IPS-15b (cell line): ENCODE measurements around the gene SLC16A6.
"Not testable (repeated sequence)": the region's sequence is repeated elsewhere in the genome, so short reads cannot be mapped to it uniquely, and the experiment has no call there.

Source experiments
- H3K27me3 ChIP-seq: one replicate; pipeline ENCODE4 v1.6.1; 2013; ENCODE audit warnings: low read length; ENCODE audit not compliant: control insufficient read depth, insufficient read depth
- H3K36me3 ChIP-seq: one replicate; pipeline ENCODE4 v1.6.1; 2013; ENCODE audit warnings: low read length; ENCODE audit not compliant: control insufficient read depth, insufficient read depth
- H3K4me1 ChIP-seq: one replicate; pipeline ENCODE4 v1.6.1; 2013; ENCODE audit warnings: mild to moderate bottlenecking, low read length; ENCODE audit not compliant: control insufficient read depth, insufficient read depth
- H3K4me3 ChIP-seq: one replicate; pipeline ENCODE4 v1.5.1; 2013; ENCODE audit warnings: low read depth, low read length
- H3K9ac ChIP-seq: one replicate; pipeline ENCODE4 v1.6.1; 2013; ENCODE audit warnings: low read depth, mild to moderate bottlenecking, low read length
- H3K9me3 ChIP-seq: one replicate; pipeline ENCODE4 v1.6.1; 2013; ENCODE audit warnings: mild to moderate bottlenecking, low read length; ENCODE audit not compliant: control insufficient read depth, insufficient read depth

SLC16A6 gene, protein sequence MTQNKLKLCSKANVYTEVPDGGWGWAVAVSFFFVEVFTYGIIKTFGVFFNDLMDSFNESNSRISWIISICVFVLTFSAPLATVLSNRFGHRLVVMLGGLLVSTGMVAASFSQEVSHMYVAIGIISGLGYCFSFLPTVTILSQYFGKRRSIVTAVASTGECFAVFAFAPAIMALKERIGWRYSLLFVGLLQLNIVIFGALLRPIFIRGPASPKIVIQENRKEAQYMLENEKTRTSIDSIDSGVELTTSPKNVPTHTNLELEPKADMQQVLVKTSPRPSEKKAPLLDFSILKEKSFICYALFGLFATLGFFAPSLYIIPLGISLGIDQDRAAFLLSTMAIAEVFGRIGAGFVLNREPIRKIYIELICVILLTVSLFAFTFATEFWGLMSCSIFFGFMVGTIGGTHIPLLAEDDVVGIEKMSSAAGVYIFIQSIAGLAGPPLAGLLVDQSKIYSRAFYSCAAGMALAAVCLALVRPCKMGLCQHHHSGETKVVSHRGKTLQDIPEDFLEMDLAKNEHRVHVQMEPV

DNA sequence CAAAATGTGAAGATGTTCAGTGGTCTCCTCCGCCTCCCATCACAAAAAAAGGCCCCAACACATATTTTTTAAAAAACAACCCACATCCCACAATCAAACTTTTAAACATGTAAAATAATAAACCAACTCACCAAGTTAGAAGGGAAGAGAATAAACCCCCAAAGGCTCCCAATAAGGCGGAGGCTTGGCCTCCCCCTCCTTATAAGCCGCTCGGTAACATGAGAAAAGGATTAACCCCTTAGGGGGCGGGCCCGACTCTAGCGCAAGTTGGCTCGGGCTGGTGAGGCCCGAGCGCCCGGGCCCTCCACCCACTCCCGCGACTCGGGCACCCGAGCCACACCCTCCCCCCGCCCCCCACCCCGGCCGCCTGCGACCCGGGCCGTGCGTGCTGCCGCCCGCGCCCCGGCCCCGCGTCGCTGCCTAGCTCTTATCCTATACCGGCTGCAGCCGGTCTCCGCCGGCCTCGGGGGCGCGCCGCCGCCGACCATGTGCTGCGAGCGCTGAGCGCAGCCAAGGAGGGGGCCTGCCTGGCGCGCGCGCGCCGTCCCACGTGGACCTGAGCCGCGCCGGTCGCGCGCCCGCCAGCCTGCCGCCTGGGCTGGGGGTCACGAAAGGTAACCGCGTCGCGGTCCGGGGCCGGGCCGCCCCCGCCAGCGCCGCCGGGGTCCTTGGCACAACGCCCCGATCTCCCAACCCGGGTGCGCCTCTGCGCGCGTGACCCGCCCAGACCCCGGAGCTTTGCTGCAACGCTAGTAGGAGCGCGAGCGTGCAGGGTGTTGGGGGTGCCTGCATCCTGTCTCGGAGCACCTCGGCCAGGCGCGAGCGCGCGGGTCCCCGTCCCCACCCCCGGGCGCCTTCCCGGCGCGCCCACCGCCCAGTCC, at the start of gene SLC16A6, which contains the start of gene ARSG:
SLC16A6 (minus strand) TSS at position 173 of the 881 bp plus-strand sequence. CDS start 12,807 bp downstream, outside the sequence.
ARSG (plus strand) TSS at position 541 of the 881 bp plus-strand sequence. CDS start 15,999 bp downstream, outside the sequence.
- H3K9me3 ChIP-seq, result no peaks in the 10 kb centered on the region
- peak within 1 kb of the TSS; percentile 30 for H3K9ac ChIP-seq
- peaks cover 24% of the 10 kb centered on the region for H3K27me3 ChIP-seq
- peak within 1 kb of the TSS; percentile 77 for H3K4me3 ChIP-seq
- H3K36me3 ChIP-seq, result no peaks in the 10 kb centered on the region
- peaks cover 25% of the 10 kb centered on the region for H3K4me1 ChIP-seq

DNA sequence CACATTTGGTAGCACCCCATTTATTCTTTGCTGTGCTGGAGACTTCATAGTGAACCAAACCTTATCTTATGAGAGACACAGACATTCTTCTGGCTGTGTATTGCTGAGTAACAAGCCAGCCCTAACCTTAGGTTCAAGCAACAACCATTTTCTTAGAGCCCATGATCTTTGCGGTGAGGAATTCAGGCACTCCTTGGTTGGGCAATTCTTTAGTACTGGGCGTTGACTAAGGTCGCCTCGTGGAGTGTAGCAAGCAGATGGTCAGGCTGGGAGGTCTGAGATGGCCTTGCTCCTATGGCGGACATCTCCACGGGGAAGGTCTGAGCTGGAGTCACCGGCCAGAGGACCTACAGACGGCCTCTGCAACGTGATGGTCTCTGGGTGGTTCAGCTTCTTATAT, 43.5 kb upstream of the SLC16A6 start:
- Histone ChIP-seq H3K27me3 (no peaks in the 10 kb centered on the region), H3K9me3 (no peaks in the 10 kb centered on the region), H3K36me3 (no peaks in the 10 kb centered on the region), H3K9ac (no peak overlapping the region), H3K4me3 (no peak overlapping the region), H3K4me1 (no peaks in the 10 kb centered on the region)

DNA sequence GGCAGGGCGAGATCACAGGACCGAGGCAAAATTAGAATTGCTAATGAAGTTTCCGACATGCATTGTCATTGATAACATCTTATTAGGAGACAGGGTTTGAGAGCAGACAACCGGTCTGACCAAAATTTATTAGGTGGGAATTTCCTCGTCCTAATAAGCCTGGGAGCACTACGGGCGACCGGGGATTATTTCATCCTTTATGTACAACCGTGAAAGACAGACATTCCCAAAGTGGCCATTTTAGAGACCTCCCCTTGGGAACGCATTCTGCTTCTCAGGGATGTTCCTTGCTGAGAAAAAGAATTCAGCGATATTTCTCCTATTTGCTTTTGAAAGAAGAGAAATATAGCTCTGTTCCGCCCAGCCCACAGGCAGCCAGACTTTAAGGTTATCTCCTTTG, 41.0 kb upstream of the SLC16A6 start:
- not testable (repeated sequence) for H3K4me1 ChIP-seq, H3K9ac ChIP-seq, H3K4me3 ChIP-seq, H3K36me3 ChIP-seq, H3K27me3 ChIP-seq, H3K9me3 ChIP-seq

DNA sequence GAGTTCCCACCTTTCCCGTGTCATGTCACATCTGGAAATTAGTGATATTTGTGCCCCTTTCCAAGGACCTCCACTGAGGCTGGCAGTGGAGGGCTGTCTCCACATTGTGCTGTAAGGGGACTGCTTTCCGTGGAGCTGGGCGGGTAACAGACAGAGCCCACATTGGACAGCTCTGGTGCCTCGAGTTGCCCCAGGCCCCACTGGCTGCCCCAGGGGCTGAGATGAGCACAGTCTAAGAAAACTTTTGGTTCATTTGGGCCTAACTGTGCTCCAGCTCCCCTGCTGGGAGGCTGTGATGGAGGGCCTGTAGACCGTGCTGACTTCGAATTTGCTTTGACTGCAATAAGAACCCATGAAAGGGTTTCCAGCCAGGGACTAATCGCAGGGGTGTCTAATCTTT, 38.4 kb upstream of the SLC16A6 start:
- Histone ChIP-seq H3K9me3 (no peaks in the 10 kb centered on the region), H3K9ac (no peak overlapping the region), H3K4me1 (no peaks in the 10 kb centered on the region), H3K36me3 (no peaks in the 10 kb centered on the region), H3K27me3 (no peaks in the 10 kb centered on the region), H3K4me3 (no peak overlapping the region)

DNA sequence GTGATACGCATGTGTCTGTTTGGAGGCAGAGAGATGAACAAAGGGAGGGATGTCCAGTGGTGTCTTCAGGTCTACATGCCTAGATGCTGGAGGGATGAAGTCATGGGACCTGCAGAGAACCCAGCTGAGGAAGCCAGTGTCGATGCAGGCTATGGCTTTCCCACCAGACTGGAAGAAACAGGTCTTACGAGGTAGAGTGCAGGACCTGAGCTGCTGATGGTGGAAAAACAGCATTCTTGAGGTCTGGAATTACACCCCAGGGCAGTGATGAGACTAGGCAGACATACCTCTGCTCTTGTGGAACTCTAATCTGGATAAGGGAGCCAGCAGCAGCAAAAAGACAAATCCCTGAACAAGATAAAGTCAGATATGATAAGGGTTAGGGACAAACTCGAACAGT, 37.7 kb upstream of the SLC16A6 start:
- Histone ChIP-seq H3K27me3 (no peaks in the 10 kb centered on the region), H3K4me1 (no peaks in the 10 kb centered on the region)

DNA sequence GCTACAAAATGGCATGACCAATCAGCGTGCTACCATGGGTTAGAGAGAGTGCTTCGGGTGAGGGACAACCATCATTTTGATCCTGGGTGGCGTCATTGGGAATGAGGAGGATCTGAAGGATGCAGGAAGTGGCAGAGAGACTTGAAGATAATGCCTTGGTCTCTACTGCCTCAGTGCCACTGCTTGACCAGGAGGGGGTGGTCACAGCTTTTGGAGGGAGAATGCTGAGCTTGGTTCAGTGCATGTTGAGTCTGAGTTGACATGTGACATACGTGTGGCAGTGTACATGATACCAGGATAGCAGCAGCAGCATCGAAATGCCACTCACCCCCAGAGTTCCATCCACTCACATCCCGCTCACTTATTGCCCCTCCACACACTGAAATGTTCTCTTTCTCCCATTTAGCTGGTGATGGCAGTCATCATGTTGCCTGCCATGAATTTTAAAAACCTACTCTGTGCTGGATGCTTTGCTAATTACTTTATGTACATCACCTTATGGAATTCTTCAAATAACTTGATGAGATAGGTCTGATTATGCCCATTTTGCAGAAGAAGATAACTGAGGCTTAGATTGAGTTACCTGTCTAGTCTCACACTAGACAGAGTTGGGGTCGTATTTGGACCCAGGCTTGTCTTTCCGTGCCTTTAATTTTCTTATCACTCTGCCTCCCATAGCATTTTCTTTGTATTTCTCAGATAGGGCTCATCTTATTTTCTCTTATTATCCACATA, 37.1 kb upstream of the SLC16A6 start:
- Histone ChIP-seq H3K36me3 (no peaks in the 10 kb centered on the region), H3K4me3 (no peak overlapping the region), H3K4me1 (no peaks in the 10 kb centered on the region), H3K9ac (no peak overlapping the region), H3K27me3 (no peaks in the 10 kb centered on the region), H3K9me3 (no peaks in the 10 kb centered on the region)

More for the DNA sequence above, 37.7 kb upstream of the SLC16A6 start:
- Histone ChIP-seq H3K4me3 (no peak overlapping the region), H3K9ac (no peak overlapping the region), H3K36me3 (no peaks in the 10 kb centered on the region), H3K9me3 (no peaks in the 10 kb centered on the region)

DNA sequence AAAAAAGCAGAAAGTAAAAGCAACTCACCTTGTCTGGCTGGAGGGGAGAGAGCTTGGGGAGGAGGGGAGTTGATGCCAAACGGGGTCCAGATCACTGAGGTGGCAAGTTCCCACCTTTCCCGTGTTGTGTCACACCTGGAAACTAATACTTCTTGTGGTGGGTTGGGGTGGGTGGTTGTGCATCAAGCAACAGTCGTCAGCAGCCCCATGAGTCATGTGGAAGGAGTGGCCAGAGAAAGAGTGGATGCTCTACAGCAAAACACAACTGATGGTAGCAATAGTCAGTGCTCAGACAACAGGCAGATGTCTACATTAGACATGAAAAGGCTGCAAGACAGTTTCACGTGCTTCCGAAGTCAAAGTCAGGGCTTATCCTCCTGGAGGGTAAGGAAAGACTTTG, 35.8 kb upstream of the SLC16A6 start:
- Histone ChIP-seq H3K4me1 (peaks cover 2% of the 10 kb centered on the region), H3K27me3 (no peaks in the 10 kb centered on the region), H3K36me3 (no peaks in the 10 kb centered on the region), H3K4me3 (no peak overlapping the region), H3K9ac (no peak overlapping the region), H3K9me3 (no peaks in the 10 kb centered on the region)

DNA sequence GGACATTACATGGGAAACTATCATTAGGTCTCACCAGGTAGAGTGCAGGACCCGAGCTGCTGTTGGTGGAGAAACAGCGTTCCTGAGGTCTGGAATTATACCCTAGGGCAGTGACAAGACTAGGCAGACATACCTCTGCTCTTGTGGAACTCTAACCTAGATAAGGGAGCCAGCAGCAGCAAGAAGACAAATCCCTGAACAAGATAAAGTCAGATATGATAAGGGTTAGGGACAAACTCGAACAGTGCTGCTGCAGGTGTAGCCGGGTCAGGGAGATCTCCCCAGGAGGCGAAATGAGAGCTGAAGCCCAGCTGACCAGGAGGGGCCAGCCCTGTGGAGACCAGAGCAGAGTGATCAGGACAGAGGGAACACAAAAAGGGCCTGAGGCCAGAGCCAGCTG, 35.0 kb upstream of the SLC16A6 start:
- Histone ChIP-seq H3K4me3 (no peak overlapping the region), H3K27me3 (no peaks in the 10 kb centered on the region), H3K9ac (no peak overlapping the region), H3K4me1 (peaks cover 2% of the 10 kb centered on the region), H3K9me3 (no peaks in the 10 kb centered on the region), H3K36me3 (no peaks in the 10 kb centered on the region)

DNA sequence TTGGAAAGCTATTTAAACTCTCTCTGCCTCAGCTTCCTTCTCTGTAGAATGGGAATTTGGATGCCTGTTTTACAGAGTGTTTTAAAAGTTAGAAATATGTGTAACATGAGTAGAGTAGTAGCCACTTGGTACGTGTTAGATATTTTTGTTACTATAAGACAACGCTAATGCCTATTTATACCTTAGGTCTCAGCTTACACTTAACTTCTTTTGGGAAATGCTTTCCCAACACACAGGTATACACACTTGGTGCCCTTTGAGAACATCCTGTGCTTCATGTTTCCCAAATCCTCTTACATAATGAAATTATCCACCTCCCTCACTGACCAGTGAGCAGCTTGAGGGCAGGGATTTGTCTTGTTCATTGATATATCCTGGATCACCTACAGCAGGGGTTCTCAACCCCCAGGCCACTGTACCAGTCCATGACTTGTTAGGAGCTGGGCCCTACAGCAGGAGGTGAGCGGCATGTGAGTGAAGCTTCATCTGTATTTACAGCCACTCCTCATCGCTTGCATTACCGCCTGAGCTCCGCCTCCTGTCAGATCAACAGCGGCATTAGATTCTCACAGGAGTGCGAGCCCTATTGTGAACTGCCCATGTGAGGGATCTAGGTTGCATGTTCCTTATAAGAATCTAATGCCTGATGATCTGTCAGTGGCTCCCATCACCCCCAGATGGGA, 33.9 kb upstream of the SLC16A6 start:
- Histone ChIP-seq H3K4me3 (no peak overlapping the region), H3K9ac (no peak overlapping the region), H3K27me3 (no peaks in the 10 kb centered on the region), H3K9me3 (no peaks in the 10 kb centered on the region), H3K4me1 (peaks cover 4% of the 10 kb centered on the region), H3K36me3 (no peaks in the 10 kb centered on the region)

DNA sequence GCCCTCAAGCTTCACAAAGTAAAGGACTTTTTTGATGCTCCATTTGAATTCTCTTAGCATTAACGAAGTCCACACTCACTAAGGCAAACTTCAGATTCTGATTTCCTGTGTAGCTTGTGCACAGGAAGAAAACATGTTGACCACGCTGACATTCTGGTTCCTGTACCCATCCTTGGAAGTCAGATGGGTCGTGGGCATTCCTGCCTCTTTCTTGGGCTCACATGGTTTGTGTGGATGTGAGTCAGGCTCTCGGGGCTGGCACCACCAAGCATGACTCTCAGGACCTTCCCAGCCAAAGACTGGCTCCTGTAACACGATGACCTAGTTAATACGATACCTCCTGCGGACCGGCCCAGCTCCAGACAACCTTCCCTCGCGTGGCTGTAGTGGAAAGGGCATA, 33.2 kb upstream of the SLC16A6 start:
- no peaks in the 10 kb centered on the region for H3K9me3 ChIP-seq
- peaks cover 4% of the 10 kb centered on the region for H3K4me1 ChIP-seq
- no peak overlapping the region for H3K9ac ChIP-seq
- no peak overlapping the region for H3K4me3 ChIP-seq
- no peaks in the 10 kb centered on the region for H3K27me3 ChIP-seq
- no peaks in the 10 kb centered on the region for H3K36me3 ChIP-seq

DNA sequence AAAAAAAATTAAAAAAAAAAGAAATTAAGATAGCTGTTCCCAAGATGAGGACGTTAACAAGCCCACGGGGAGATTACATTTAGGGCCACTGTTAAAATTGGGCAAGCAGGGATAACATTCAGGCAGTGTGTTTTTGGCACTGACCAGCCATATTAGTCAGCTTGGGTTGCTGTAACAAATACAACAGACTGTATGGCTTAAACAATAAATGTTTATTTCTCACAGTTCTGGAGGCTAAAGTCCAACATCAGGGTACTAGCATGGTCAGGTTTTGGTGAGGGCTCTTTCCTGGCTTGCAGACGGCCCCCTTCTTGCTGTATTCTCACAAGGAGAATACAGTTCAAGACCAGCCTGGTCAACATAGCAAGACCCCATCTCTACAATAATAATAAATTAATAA, 31.7 kb upstream of the SLC16A6 start:
- Histone ChIP-seq H3K4me3 (no peak overlapping the region), H3K4me1 (peaks cover 4% of the 10 kb centered on the region), H3K9me3 (no peaks in the 10 kb centered on the region), H3K36me3 (no peaks in the 10 kb centered on the region), H3K9ac (no peak overlapping the region), H3K27me3 (no peaks in the 10 kb centered on the region)
